HG02840 (cell line): ENCODE results near the gene EFCAB8.

Experiments
- ATAC-seq: cut with Tn5 transposase; IDR thresholded peaks from one replicate; pipeline ENCODE4 v1.9.1; 2021; ENCODE audit warnings: mild to moderate bottlenecking, moderate library complexity, moderate number of reproducible peaks; ENCODE audit not compliant: unreplicated experiment, low FRiP score

The EFCAB8 gene

DNA sequence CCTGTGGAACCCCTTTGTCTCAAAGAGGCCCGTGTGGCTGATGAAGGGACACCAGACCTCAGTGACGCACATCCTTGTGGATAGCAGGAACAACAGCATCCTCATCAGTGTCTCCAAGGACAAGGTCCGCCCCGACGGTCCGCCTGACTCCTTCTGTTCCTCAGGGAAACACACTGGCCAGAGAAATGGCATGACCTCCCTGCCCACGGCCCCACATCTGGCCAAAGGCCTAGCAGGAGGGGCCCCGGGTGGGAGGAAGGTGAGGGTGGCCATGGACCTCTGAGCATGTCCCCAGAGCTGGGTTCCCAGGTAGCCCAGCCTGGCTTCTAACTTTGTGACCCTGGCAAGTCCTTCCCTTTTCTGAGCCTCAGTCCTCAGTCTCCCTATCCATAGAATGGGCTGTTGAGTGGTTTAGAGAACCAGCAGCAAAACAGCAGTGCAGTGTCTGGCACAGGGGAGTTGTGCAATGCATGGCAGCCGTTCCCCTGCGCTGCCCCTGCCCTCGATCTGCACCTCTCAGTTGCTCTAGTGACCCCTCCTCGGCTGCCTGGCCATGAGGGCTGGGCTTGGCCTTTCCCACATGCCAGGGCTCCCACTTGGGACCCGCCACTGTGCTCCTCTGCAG, 48.3 kb downstream of the EFCAB8 start:
- no peak for ATAC-seq

GRCh38 chr20:32907886-32908285, 49.2 kb downstream of the EFCAB8 start:
- ATAC-seq, result no peak

DNA sequence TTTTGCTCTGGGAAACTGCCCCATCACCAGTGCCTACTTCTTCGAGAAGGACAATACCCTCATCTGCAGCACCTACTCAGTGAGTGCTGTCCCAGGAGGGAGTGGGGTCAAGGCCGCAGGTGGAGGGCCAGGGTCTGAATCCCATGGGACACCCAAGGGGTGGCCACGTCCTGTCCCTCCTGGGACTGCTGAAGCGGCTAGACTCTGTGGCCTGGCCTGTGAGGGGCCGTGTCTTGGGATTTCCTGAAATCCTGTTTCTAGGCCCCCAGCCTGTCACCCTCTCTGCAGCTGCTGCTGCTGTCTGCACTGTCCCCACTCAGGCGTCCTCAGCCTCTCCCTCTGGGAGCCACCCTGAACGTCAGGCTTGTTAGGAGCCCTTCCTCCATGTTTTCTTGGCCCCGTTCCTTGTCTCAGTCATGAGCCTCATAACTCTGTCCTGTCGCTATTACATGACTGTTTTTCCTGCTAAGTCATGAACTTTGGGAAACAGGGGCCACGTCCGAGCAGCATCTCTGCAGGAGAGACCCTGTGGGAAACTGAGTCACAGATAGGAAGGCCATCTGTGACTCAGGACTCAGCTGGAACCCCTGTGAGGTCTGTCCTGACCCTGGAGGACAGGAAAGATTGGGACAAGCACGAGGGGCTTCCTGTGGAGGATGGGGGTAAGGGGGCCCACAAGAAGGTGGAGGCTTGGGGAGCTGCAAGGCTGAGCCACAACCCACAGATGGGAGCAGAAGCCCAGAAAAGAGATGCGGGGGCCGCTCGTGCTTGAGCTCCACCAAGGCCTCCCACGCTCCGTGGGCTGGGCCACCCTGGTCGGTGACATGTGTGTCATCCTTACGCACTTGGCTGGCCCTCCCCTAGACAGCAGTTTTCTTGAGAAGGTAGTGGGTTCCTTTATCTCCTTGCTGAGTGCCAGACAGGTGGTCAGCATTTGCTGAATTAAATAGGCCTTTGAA, 49.9 kb downstream of the EFCAB8 start:
- ATAC-seq, result no peak

GRCh38 chr20:32909451-32909850, 50.7 kb downstream of the EFCAB8 start:
- ATAC-seq, result no peak

- ATAC-seq, result no peak
These were observed 51.3 kb downstream of the EFCAB8 start for GRCh38 chr20:32909896-32910571.

GRCh38 chr20:32911355-32911754, 52.6 kb downstream of the EFCAB8 start:
- no peak for ATAC-seq

DNA sequence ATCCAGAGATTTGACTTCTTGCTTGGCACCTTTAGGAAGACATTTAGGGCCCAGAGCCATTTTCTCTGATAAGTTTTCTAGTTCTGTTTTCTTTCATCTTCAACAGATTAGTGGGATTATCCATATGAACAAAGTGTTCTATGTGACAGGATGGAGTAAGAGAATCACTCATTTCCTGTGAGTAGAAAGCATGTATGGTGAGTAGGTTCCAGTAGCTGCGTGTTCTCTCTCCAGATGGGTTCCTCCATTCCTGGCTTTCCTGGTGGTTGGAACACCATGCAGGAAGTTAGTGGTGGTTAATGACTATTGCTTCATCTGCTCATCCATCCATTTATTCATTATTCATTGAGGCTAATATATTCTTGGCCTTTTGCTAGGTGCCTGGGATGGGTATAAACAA, 54.0 kb downstream of the EFCAB8 start:
- ATAC-seq, result no peak

GRCh38 chr20:32914031-32914430, 55.3 kb downstream of the EFCAB8 start:
- no peak for ATAC-seq

DNA sequence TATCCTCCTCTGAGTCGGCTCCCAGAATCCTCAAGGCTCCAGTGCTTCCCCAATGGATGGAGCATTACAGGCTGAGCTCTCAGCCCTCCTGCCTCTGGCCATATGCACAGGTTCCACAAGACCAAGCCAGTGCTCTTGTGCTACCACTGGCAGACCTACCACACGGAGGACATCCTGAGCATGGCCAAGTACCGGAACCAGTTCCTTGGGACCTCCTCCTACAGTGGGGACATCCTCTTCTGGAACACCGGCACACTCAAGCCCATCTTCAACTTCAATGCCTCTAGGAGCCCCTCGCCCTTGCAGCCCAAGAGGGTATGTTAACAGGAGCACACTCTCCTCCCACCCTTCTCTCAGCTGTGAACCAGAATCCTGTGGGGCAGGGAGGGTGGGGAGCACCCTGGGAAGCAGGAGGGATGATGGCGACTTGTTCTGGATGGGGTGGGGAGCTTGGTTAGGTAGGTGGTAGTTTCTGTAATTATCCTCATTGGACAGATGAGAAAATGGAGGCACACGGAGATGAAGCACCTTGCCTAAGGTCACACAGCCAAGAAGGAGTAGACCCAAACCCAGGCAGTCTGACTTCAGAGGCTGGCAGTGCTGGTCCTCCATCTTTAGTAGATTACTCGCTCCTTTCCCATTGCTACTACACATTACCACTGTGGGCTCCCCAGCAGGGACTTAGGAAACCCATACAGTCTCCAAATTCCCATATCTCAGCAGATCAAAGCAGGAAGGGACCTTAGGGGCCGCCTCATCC, 58.6 kb downstream of the EFCAB8 start:
- ATAC-seq, result no peak

- ATAC-seq, result no peak
These were observed 59.6 kb downstream of the EFCAB8 start for GRCh38 chr20:32918296-32918695.

- no peak for ATAC-seq
These were observed 60.0 kb downstream of the EFCAB8 start for GRCh38 chr20:32918751-32919150.

DNA sequence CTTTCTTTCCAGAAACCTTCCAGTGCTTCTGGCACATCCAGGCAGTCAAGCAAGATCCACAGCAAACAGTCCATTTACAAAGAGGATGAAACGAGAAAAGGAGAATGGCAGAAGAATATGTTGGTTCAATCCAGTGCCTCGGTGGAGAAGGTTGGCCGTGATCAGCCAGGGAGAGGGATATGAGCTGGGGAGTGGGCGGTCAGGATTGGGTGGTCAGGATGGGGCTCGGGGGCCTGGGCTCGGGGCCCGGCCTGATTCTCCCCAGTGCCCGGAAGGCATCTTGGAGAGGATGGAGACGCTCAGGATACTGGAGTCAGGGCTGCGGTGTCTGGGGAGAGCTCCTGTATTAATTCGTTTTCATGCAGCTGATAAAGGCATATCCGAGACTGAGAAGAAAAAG, 61.3 kb downstream of the EFCAB8 start:
- ATAC-seq, result no peak

DNA sequence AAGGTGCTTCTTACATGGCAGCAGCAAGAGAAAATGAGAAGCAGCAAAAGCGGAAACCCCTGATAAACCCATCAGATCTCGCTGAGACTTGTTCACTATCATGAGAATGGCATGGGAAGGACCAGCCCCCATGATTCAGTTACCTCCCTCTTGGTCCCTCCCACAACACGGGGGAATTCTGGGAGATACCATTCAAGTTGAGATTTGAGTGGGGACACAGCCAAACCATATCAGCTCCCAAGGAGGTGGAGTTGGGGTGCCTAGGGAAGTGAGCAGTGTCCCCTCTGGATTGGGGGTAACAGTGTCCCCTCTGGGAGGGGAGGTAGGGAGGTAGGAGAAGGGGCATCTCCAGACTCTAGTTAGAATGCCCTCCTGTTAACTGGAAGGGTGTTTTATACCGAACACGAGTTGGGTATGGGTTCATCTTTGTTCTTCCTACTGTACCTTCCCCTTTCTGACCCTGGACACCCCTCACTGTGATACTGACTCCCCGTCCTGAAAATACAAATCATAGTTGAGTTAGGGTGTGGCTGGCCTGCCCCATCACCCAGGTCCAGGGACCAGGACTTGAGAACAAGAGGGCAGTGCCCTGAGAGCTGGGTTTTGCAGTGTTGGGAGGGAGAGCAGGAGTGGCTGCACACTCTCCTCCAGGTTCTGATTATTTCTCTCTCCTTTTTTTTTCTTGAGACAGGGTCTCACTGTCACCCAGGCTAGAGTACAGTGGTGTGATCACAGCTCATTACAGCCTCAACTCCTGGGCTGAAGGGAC, 62.0 kb downstream of the EFCAB8 start:
- ATAC-seq, result no peak

- ATAC-seq, result no peak
These were observed 63.7 kb downstream of the EFCAB8 start for GRCh38 chr20:32922466-32922865.

DNA sequence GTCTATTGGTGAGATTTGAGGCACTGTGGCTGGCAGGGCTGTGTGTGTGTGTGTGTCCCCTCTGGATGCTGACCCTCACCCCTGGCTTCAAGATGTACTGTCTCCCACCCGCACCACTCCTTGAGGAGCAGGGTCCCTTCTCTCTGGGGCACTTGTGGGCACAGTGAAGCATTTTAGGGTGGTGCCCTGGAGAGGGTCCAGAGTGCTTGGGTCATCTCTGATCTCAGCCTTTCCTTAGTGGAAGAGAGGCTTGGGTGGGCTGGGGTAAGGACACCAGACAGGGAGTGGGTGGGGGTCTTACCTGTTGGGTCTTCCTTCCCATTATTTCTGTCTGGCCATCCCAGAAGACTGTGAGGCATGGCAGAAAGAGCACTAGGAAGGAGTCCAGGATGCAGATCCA, 66.1 kb downstream of the EFCAB8 start:
- ATAC-seq, result no peak

- no peak for ATAC-seq
These were observed 66.9 kb downstream of the EFCAB8 start for GRCh38 chr20:32925481-32926196.

GRCh38 chr20:32929162-32929561, 70.4 kb downstream of the EFCAB8 start:
- no peak for ATAC-seq

GRCh38 chr20:32930181-32930580, 71.5 kb downstream of the EFCAB8 start:
- no peak for ATAC-seq

GRCh38 chr20:32930701-32931100, 72.0 kb downstream of the EFCAB8 start:
- no peak for ATAC-seq
